HG02642 (cell line): ENCODE results near the gene PPDPF.

Source experiments
- ATAC-seq: cut with Tn5 transposase; IDR thresholded peaks from one replicate; pipeline ENCODE4 v1.9.1; 2021; ENCODE audit warnings: mild to moderate bottlenecking; ENCODE audit not compliant: unreplicated experiment, poor library complexity

PPDPF gene

GRCh38 chr20:63487116-63487764, 33.3 kb upstream of the PPDPF start:
- no peak for ATAC-seq

- ATAC-seq, result no peak
These were observed 32.8 kb upstream of the PPDPF start for GRCh38 chr20:63487781-63488241.

GRCh38 chr20:63488315-63489251, 32.0 kb upstream of the PPDPF start:
- ATAC-seq, result no peak

- ATAC-seq, result no peak
These were observed 30.1 kb upstream of the PPDPF start for GRCh38 chr20:63490416-63490815.

- ATAC-seq, result no peak
These were observed 29.5 kb upstream of the PPDPF start for GRCh38 chr20:63491078-63491477.

GRCh38 chr20:63491635-63492230, 28.8 kb upstream of the PPDPF start:
- ATAC-seq, result no peak

- ATAC-seq, result no peak
These were observed 28.0 kb upstream of the PPDPF start for GRCh38 chr20:63492518-63492917.

GRCh38 chr20:63492982-63493381, 27.6 kb upstream of the PPDPF start:
- ATAC-seq, result no peak

- ATAC-seq, result no peak
These were observed 27.0 kb upstream of the PPDPF start for GRCh38 chr20:63493563-63494020.

- no peak for ATAC-seq
These were observed 26.5 kb upstream of the PPDPF start for GRCh38 chr20:63494084-63494419.

GRCh38 chr20:63494420-63495166, 26.0 kb upstream of the PPDPF start:
- no peak for ATAC-seq

GRCh38 chr20:63495167-63495720, 25.3 kb upstream of the PPDPF start:
- ATAC-seq, result no peak

- no peak for ATAC-seq
These were observed 24.6 kb upstream of the PPDPF start for GRCh38 chr20:63495741-63496595.

GRCh38 chr20:63496596-63497120, 23.9 kb upstream of the PPDPF start:
- ATAC-seq, result no peak

GRCh38 chr20:63497138-63497945, 23.2 kb upstream of the PPDPF start:
- no peak for ATAC-seq

- no peak for ATAC-seq
These were observed 22.3 kb upstream of the PPDPF start for GRCh38 chr20:63497946-63498935.

- ATAC-seq, result no peak
These were observed 21.6 kb upstream of the PPDPF start, which contains the start of gene EEF1A2 for GRCh38 chr20:63498960-63499337. EEF1A2 (minus strand) TSS chr20:63499083; CDS start chr20:63497763, 1,320 bp downstream.
